Skin epidermis (tissue), 12 donors: Measurements from ENCODE around the gene NEU4.
"Not testable (repeated sequence)": the region's sequence is repeated elsewhere in the genome, so short reads cannot be mapped to it uniquely, and the experiment has no call there.

Experiments used
- H3K27ac ChIP-seq, 21 experiments: fragments of 200-600 bp; sonication (generic) in 11 of 21; one replicate each; pipeline ENCODE4 v1.5.0; 2020; ENCODE audit warnings: mild to moderate bottlenecking in 3 of 21, inconsistent platforms in 2 of 21, moderate library complexity in 2 of 21
- H3K4me3 ChIP-seq, 7 experiments: fragments of 200-600 bp; sonication (generic) in 2 of 7; one replicate each; pipeline ENCODE4 v1.5.0; 2020; ENCODE audit warnings: inconsistent platforms in 2 of 7, mild to moderate bottlenecking in 2 of 7, moderate library complexity in 1 of 7

Gene NEU4

DNA sequence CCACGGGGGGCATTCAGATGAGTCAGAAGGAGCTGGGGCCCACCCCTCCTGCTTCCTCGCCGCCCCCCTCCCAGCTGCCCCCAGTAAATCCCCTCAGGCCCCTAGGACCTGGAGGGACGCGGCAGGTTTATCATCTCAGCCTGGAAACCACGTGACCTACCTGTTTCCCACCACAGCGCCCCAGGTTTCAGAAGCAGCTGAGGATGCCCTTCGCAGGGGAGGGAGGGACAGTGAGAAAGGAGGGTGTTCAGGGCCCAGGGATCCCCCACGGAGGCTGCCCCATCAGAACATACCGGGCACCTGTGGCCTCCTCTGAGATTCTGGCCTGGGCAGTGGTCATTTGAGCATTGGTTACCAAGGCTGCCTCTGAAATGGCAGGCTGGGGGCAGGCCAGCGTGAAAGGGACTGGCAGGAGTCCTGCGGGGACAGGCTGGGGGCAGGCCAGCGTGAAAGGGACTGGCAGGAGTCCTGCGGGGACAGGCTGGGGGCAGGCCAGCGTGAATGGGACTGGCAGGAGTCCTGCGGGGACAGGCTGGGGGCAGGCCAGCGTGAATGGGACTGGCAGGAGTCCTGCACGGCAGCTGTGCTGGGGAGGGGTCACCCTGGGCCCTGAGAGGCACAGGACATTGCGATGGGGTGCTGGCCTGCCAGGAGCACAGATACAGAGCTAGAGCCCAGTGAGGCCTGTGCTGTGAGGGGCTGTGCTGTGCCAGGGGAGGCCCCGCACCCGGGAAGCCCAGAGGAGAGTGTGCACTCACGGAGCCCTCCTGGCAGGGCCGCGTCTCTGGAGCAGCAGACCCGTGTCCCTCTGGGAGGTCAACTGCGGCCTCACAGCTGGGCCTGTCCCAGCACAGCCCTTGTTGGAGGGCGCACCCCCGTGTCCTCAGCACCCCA lies 1.6 kb downstream of the NEU4 start:
- Histone ChIP-seq H3K4me3 (no peak overlapping the region), H3K27ac (no peak overlapping the region)

DNA sequence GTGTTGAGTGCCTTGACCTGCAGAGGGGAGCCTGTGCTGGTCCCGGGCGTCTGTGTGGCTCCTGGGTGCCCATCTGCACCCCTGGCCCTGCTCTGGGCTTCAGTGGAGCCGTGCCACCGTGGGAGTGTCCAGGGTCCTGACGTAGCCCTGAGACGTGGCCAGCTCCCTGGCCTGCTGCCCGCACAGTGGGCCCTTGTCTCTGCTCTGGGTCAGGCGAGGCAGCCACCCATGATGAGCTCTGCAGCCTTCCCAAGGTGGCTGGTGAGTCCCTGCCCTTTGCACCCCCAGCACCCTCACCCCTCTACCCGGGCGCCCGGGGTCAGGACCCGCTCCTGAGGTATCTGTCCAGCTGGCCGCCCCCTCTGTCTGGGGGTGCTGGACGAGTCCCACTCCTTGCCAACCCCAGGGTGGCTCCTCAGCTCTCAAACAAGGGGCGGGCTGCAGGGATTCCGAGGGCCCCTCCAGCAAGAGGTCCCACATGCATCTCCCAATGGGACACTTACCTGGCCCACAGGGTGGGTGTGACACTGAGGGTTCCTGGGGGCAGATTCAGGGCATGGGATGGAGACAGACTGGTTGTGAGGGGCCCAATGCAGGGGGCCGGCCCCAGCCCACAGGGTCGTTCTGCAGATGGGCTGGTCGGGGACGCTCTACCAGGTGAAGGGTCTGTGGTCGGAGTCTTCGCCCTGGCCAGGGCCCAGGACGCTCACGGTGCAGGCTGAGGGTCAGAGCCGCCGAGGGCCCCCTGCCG lies 2.4 kb downstream of the NEU4 start:
- H3K27ac ChIP-seq, result no peak overlapping the region
- no peak overlapping the region for H3K4me3 ChIP-seq

DNA sequence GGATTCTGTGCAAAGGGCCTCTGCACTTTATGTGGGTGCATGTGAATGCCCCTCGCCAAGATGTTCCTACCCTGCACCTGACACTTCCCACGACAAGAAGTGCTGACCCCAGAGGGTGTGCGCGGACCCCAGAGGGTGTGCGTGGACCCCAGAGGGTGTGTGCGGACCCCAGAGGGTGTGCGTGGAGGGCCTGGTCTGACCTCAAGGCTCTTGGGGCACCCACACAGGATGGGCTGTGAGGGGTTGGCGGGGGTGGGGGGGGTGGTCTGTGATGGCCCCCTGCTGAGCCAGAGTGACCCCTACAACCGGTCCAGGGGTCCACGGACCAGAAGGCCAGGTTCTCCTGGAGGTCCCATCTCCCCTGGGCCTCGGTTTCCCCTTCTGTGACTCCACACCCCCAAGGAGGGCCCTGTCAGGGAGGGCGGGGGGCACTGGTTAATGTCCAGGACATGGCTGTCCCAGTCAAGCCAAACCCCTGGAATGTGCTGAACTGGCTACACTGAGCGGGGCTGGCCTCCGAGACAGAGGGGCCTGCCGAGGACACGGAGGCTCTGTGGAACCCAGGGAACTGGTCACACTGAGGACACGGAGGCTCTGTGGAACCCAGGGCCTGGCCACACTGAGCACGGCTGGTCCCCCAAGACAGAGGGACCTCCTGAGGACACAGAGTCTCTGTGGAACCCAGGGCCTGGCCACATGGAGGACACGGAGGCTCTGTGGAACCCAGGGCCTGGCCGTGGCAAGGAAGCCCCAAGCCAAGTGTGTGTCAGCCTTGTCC lies 3.1 kb downstream of the NEU4 start:
- Histone ChIP-seq H3K27ac (no peak overlapping the region), H3K4me3 (no peak overlapping the region)

DNA sequence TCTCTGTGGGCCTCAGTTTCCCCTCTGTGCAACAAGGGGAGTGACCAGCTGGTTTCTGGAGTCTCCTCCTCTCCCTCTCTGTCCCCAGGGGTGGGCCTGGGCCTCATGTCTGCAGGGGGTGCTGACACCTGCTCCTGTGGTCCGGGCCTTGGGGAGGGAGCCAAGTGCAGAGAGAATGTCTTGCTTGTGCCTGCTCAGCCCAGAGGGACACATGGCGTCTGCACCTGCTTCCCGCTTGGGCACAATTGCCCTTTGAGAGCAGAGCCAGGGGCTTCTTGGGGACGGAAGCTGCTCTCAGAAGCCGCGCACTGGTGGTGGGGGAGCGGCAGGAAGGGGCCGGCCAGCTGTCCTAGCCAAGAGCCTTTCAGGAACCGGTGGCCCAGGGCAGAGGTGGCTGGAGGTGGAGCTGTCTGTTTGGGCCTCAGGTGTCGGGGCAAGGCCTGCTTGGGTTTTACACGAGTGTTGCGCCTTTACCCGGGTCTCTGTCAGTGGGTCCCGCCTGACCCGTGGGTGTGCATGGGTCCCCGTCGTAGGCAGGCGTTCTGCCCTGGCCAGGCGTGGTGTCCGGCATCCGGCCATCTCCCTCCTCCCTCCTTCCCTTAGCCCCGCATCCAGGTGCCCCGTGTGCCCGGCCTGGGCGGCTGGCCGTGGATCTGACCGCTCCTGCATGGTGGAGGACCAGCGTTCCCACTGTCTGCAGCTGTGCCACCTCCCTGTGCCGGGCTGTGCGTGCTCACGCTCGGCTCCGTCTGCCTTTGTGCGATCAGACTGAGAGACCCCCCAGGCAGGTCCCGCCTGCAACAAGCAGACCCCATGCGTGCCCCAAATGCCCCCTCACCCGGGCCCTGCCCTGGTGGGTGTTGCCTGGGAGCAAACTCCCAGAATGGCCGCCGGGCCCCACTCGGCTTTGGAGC lies 4.0 kb downstream of the NEU4 start:
- Histone ChIP-seq H3K27ac (no peak overlapping the region), H3K4me3 (no peak overlapping the region)

DNA sequence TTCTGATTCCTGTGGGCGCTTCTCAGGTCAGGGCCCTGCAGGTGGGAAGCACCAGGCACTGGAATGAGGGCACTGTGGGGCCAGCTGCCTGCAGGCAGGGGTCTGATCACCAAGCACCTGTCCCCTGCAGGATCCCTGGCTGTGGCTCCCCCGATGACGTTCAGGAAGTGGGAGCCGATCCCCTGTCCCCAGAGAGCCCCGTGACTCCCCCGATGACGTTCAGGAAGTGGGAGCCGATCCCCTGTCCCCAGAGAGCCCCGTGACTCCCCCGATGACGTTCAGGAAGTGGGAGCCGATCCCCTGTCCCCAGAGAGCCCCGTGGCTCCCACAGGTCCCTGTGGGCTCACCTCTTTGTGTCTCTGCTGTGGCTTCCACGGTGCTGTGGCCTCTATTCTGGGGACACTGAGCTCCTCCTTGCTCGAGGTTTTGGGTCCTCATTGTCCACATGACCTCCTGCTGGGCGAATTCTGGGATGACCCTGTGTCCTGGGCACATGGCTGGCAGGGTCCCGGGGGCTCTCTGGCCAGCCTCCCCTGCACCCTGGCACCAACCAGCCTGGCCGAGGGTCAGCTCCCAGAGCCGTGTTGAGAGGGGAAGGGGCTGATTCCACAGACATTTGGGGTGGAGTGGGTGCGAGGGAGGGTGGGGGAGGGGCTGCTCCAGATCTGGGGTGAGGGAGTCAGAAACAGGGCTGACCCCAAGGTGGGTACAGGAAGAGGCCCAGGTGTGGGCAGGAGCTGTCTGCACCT lies 4.8 kb downstream of the NEU4 start:
- H3K27ac ChIP-seq, result peak overlapping the region in 1 of 21 experiments; percentile 46
- no peak overlapping the region for H3K4me3 ChIP-seq

DNA sequence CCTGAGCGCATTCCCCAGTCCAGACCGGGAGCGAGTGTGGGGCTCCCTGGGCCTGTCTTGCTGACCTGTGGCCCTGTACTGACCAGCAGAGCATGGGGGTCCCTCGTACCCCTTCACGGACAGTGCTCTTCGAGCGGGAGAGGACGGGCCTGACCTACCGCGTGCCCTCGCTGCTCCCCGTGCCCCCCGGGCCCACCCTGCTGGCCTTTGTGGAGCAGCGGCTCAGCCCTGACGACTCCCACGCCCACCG lies 5.3 kb downstream of the NEU4 start:
- no peak overlapping the region for H3K4me3 ChIP-seq
- H3K27ac ChIP-seq, result no peak overlapping the region

DNA sequence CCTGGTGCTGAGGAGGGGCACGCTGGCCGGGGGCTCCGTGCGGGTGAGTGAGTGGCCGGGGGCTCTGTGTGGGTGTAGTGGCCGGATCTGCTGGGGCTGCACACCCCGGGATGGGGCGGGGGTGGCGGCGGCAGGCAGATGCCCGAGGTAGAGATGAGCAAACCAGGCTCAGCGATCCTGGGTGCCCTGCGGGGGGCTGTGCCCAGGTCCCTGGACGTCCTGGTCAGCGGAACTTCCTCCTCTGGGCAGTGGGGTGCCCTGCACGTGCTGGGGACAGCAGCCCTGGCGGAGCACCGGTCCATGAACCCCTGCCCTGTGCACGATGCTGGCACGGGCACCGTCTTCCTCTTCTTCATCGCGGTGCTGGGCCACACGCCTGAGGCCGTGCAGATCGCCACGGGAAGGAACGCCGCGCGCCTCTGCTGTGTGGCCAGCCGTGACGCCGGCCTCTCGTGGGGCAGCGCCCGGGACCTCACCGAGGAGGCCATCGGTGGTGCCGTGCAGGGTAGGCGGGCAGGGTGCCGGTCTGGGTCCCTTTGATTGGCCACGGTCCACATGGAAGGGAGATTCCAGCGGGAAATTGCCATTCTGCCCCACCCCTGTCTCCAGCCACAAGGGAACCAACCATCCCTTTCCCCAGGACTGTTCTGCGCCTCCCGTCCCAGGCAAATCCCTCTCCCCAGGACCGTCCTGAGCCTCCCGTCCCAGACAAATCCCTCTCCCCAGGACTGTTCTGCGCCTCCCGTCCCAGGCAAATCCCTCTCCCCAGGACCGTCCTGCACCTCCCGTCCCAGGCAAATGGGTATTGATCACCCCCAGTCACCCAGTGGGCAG lies 5.9 kb downstream of the NEU4 start:
- Histone ChIP-seq H3K27ac (no peak overlapping the region), H3K4me3 (no peak overlapping the region)

DNA sequence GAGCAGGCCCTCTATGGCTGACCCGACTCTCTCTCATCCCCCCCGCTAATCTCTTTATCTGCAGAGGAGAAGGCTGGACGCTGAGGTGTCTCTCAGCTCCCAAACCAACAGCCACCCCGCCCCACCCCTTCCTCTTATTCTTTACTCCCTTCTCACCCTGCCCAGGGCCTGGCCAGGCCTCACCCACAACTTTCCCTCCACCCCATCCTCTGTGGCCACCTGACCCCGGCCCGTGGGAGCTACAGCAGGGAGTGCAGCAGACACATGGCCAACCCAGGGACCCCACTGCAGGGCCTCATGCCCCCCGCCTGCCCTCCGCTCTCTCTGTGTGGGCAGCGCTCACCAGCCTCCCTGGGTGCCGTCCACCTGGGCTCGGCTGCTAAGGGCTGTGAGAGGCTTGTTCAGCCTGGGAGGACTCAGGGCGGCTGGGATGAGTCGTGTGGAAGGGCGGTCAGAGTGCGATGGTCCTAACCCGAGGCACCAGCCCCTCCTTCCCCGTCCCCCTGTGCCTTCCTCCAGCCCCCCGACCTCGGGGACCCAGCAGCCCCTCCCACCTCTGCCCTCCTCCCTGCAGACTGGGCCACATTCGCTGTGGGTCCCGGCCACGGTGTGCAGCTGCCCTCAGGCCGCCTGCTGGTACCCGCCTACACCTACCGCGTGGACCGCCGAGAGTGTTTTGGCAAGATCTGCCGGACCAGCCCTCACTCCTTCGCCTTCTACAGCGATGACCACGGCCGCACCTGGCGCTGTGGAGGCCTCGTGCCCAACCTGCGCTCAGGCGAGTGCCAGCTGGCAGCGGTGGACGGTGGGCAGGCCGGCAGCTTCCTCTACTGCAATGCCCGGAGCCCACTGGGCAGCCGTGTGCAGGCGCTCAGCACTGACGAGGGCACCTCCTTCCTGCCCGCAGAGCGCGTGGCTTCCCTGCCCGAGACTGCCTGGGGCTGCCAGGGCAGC lies 6.8 kb downstream of the NEU4 start:
- no peak overlapping the region for H3K4me3 ChIP-seq
- H3K27ac ChIP-seq, result no peak overlapping the region

DNA sequence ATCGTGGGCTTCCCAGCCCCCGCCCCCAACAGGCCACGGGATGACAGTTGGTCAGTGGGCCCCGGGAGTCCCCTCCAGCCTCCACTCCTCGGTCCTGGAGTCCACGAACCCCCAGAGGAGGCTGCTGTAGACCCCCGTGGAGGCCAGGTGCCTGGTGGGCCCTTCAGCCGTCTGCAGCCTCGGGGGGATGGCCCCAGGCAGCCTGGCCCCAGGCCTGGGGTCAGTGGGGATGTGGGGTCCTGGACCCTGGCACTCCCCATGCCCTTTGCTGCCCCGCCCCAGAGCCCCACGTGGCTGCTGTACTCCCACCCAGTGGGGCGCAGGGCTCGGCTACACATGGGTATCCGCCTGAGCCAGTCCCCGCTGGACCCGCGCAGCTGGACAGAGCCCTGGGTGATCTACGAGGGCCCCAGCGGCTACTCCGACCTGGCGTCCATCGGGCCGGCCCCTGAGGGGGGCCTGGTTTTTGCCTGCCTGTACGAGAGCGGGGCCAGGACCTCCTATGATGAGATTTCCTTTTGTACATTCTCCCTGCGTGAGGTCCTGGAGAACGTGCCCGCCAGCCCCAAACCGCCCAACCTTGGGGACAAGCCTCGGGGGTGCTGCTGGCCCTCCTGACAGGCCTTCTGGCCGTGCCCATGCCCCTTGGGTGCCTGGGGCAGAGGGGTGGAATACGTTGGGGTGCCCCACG lies 7.6 kb downstream of the NEU4 start:
- no peak overlapping the region for H3K4me3 ChIP-seq
- H3K27ac ChIP-seq, result peak overlapping the region in 1 of 21 experiments; percentile 36

DNA sequence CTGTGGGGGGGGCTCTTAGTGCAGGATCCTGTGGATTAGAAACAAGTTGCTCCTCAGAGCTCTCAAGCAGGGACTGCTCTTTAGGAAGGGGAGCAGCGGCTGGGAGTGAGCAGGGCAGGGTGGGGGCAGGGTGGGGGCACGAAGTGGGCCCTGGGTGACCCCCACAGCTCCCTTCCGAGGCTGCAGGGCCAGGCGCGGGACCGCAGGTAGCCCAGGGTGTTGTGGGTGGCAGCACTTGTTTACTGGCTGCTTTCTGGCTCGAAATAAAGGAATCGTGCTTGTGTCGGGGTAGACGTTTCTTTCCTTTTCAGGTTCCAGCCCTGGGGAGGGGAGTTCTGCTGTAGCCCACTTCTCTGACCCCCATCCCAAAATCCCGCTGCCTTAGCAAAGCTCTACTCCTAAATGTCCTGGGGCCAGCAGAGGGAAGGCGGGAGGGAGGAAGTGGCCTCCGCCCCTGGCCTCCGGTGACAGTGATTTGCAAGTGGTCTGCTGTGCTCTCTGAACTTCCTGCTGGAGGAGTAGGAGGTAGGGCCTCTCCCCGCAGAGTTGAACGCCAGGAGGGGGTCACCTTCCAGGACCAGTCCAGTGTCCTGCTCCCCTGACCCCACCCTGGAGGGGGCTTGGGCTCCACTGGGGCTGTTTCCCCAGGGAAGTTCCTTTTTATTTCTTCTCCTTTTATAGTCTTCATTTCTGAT lies 8.3 kb downstream of the NEU4 start:
- H3K4me3 ChIP-seq, result no peak overlapping the region
- peak overlapping the region in 1 of 21 experiments; percentile 36 for H3K27ac ChIP-seq

DNA sequence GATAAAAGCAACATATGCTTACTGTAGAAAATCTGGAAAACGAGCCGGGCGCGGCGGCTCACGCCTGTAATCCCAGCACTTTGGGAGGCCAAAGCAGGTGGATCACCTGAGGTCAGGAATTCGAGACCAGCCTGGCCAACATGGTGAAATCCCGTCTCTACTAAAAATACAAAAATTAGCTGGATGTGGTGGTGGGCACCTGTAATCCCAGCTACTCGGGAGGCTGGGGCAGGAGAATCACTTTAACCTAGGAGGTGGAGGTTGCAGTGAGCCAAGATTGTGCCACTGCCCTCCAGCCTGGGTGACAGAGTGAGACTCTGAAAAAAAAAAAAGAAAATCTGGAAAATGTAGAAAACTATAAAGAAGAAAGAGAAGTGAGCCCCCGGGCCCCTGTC lies 8.8 kb downstream of the NEU4 start:
- H3K27ac ChIP-seq, H3K4me3 ChIP-seq: not testable (repeated sequence)

DNA sequence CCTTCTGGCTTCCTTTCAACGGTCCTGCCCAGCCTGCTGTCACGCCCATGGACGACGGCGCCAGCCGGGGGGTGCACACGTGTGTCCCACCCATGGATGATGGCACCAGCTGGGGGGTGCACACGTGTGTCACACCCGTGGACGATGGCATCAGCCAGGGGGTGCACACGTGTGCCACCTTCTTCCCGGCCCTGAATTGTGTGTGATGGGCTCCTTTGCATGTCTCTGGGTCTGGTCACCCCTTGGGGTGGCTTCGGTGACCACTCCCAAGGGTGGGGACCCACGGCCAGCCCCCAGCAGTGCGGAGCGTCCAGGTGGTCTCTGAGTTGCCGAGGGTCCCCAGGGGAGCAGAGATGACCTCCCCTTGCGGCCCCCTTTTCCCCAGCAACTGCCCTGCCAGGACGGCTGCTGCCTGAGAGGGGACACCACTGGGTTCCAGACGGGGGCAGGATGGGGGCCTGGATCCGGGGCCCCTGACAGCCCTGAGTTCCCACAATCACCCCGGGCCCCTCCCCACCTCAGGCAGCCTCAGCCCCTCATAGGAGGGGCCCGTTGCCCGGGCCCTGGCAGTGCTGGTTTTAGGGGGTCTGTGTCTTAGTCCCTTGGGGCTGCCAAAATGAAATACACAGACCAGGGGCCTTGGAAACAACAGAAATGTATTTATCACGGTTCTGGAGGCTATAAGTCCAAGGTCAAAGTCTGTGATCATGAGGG lies 9.4 kb downstream of the NEU4 start:
- H3K27ac ChIP-seq, result no peak overlapping the region
- H3K4me3 ChIP-seq, result no peak overlapping the region

DNA sequence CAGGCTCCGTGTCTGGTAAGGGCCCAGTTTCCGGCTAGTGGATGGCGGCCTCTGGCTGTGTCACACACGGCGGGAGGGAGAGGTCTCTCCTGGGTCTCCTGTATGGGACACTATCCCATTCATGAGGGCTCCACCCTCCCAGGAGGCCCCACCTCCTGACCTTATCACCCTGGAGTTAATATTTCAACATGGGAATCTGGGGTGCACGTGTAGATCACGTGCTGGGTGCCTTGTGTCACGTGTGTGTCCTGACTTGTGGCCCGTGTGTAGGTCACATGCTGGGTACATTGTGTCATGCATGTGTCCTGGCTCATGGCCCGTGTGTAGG lies 9.9 kb downstream of the NEU4 start:
- Histone ChIP-seq H3K4me3 (no peak overlapping the region), H3K27ac (no peak overlapping the region)

DNA sequence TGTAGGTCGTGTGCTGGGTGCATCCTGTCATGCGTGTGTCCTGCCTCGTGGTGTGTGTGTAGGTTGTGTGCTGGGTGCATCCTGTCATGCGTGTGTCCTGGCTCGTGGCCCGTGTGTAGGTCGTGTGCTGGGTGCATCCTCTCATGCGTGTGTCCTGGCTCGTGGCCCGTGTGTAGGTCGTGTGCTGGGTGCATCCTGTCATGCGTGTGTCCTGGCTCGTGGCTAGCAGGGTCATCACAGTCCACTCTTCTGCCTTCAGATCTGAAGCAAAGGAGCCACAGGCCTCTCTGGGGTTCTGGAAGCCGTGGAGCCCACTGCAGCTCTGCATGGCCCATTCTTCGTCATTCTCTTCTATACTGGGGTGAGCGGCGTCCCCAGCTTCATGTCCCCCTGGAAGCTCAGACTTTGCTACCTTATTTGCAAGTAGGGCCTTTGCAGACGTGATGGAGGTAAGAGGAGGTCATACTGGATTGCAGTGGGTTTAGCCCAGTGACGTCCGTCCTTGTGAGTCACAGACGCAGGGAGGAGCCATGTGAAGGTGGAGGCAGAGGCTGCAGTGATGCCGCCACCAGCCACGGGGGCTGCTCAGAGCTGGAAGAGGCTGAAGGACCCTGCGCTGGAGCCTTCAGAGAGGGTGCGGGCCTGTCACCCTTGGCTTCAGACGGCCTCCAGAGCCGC lies 11.1 kb downstream of the NEU4 start:
- H3K4me3 ChIP-seq, H3K27ac ChIP-seq: not testable (repeated sequence)
